A549 (cell line): ENCODE data around the gene GBX2. TPM values are rescaled to one million over a fixed set of nuclear protein-coding genes. Genes with fewer than 3 reads are reported as not detected.

Source experiments
- ATAC-seq, 2 experiments: fragments of 200-7000 bp in 1 of 2; fragments of >200 bp in 1 of 2; cut with Nextera tagmentation in 1 of 2; cut with Tn5 transposase in 1 of 2; 3 replicates each; pipeline versions ENCODE4 v1.8.0 to v1.9.1; 2018 to 2020; ENCODE audit warnings: mild to moderate bottlenecking in 1 of 2, moderate library complexity in 1 of 2
- CTCF ChIA-PET: fragments of 300-600 bp; sonication (Branson Sonifier 250); formaldehyde crosslinking; extraction: SDS; loops from one replicate; lab custom pipeline; 2021; ENCODE audit warnings: antibody characterized with exemption, inconsistent platforms; lab: Yijun Ruan, JAX
- POLR2A ChIA-PET: fragments of 350-600 bp; formaldehyde crosslinking; extraction: SDS; loops from one replicate; lab custom pipeline; 2021; ENCODE audit warnings: antibody characterized with exemption, inconsistent platforms; lab: Yijun Ruan, JAX
- DNase-seq, 2 experiments: peaks; one replicate each; pipeline versions ENCODE4 v3.0.0 to v3.0.0-alpha.2; 2011 to 2016; ENCODE audit warnings: low read depth in 1 of 2, low spot score in 1 of 2
- FAIRE-seq: peaks from 2 replicates; lab custom pipeline; 2011; peaks lifted over from hg19 to GRCh38; lab: Jason Lieb, UNC
- H3K27ac ChIP-seq, 2 experiments: fragments of >200 bp; sonication (Bioruptor Twin); formaldehyde crosslinking; 3 replicates each; pipeline ENCODE4 v1.5.1; 2016 to 2017
- H3K4me1 ChIP-seq: fragments of >200 bp; sonication (Bioruptor Twin); formaldehyde crosslinking; 3 replicates; pipeline ENCODE4 v1.6.1; 2016
- H3K4me2 ChIP-seq: fragments of >200 bp; sonication (Bioruptor Twin); formaldehyde crosslinking; 3 replicates; pipeline ENCODE4 v1.6.1; 2016
- H3K4me3 ChIP-seq: fragments of >200 bp; sonication (Bioruptor Twin); formaldehyde crosslinking; 3 replicates; pipeline ENCODE4 v1.5.1; 2016
- H3K9me3 ChIP-seq: fragments of >200 bp; sonication (Bioruptor Twin); formaldehyde crosslinking; 3 replicates; pipeline ENCODE4 v1.6.1; 2016
- BHLHE40 ChIP-seq: IDR thresholded peaks from 2 replicates; pipeline ENCODE4 v1.6.1; 2012; ENCODE audit warnings: low read depth, low read length, inconsistent platforms
- CBX2 ChIP-seq: fragments of 200-600 bp; sonication (generic); IDR thresholded peaks from 2 replicates; pipeline ENCODE4 v1.6.1; 2016; ENCODE audit warnings: low read depth, mild to moderate bottlenecking, borderline replicate concordance
- CBX8 ChIP-seq: fragments of 200-600 bp; sonication (generic); IDR thresholded peaks from 2 replicates; pipeline ENCODE4 v1.6.1; 2016
- CHD4 ChIP-seq: fragments of 200-600 bp; sonication (generic); IDR thresholded peaks from 2 replicates; pipeline ENCODE4 v1.6.1; 2016; ENCODE audit warnings: antibody characterized with exemption, mild to moderate bottlenecking, borderline replicate concordance
- E2F6 ChIP-seq: IDR thresholded peaks from 2 replicates; pipeline ENCODE4 v1.6.1; 2012; ENCODE audit warnings: low read depth, borderline replicate concordance
- EHF ChIP-seq: fragments of 250-450 bp; sonication (Bioruptor Pico); IDR thresholded peaks from 2 replicates; pipeline ENCODE4 v1.5.0; 2020; ENCODE audit warnings: mild to moderate bottlenecking
- EHMT2 ChIP-seq: fragments of 200-600 bp; sonication (generic); IDR thresholded peaks from 2 replicates; pipeline ENCODE4 v1.6.1; 2016; ENCODE audit warnings: antibody characterized with exemption, low read depth, mild to moderate bottlenecking, moderate library complexity
- ELK1 ChIP-seq: fragments of 150-350 bp; IDR thresholded peaks from 2 replicates; pipeline ENCODE4 v1.6.1; 2014; ENCODE audit warnings: low read depth, mild to moderate bottlenecking, low read length
- EP300 ChIP-seq, 2 experiments: fragments of >200 bp; sonication (Bioruptor Twin); formaldehyde crosslinking; IDR thresholded peaks; 2 replicates in 1 of 2; 3 replicates in 1 of 2; pipeline ENCODE4 v1.6.1; 2016 to 2017
- ESRRA ChIP-seq: fragments of 150-350 bp; IDR thresholded peaks from 2 replicates; pipeline ENCODE4 v1.6.1; 2014; ENCODE audit warnings: mild to moderate bottlenecking, low read length, borderline replicate concordance
- FOSB ChIP-seq: fragments of 250-450 bp; sonication (Bioruptor Pico); IDR thresholded peaks from 2 replicates; pipeline ENCODE4 v1.5.0; 2020; ENCODE audit warnings: mild to moderate bottlenecking, moderate library complexity
- FOXS1 ChIP-seq: fragments of 250-450 bp; sonication (Bioruptor Pico); IDR thresholded peaks from 2 replicates; pipeline ENCODE4 v1.5.0; 2020; ENCODE audit warnings: mild to moderate bottlenecking, moderate library complexity
- HDAC2 ChIP-seq: fragments of 200-600 bp; sonication (generic); IDR thresholded peaks from 2 replicates; pipeline ENCODE4 v1.6.1; 2016
- HOXB5 ChIP-seq: fragments of 250-450 bp; sonication (Bioruptor Pico); IDR thresholded peaks from 2 replicates; pipeline ENCODE4 v1.5.0; 2020; ENCODE audit warnings: mild to moderate bottlenecking, moderate library complexity
- JUN ChIP-seq, 2 experiments: fragments of >200 bp; sonication (Bioruptor Twin); formaldehyde crosslinking; IDR thresholded peaks; 2 replicates in 1 of 2; 3 replicates in 1 of 2; pipeline ENCODE4 v1.6.1; 2016 to 2017
- MAFK ChIP-seq: fragments of 450-650 bp; IDR thresholded peaks from 2 replicates; pipeline ENCODE4 v1.6.1; 2014; ENCODE audit not compliant: partially characterized antibody
- MAZ ChIP-seq: fragments of 150-350 bp; IDR thresholded peaks from 2 replicates; pipeline ENCODE4 v1.6.1; 2014; ENCODE audit warnings: antibody characterized with exemption, low read depth, low read length, borderline replicate concordance
- MYC ChIP-seq: IDR thresholded peaks from 2 replicates; pipeline ENCODE4 v1.6.1; 2012; ENCODE audit warnings: mild to moderate bottlenecking, inconsistent platforms, low read length, improper control_type of control experiment, borderline replicate concordance
- NPAS2 ChIP-seq: fragments of 250-450 bp; sonication (Bioruptor Pico); IDR thresholded peaks from 2 replicates; pipeline ENCODE4 v1.8.0; 2022; ENCODE audit warnings: mild to moderate bottlenecking, moderate library complexity, borderline replicate concordance
- PBX3 ChIP-seq: IDR thresholded peaks from 2 replicates; pipeline ENCODE4 v1.6.1; 2012
- PHF8 ChIP-seq: fragments of 200-600 bp; sonication (generic); IDR thresholded peaks from 2 replicates; pipeline ENCODE4 v1.6.1; 2016; ENCODE audit warnings: low read depth, mild to moderate bottlenecking, antibody characterized with exemption, moderate library complexity, borderline replicate concordance
- RCOR1 ChIP-seq: fragments of 150-350 bp; IDR thresholded peaks from 2 replicates; pipeline ENCODE4 v1.6.1; 2014; ENCODE audit warnings: antibody characterized with exemption, low read length, low read depth
- RFX5 ChIP-seq: fragments of 450-650 bp; IDR thresholded peaks from 2 replicates; pipeline ENCODE4 v1.7.1; 2014; ENCODE audit warnings: antibody characterized with exemption, mild to moderate bottlenecking, moderate library complexity
- SMC3 ChIP-seq: fragments of >200 bp; sonication (Bioruptor Twin); formaldehyde crosslinking; IDR thresholded peaks from 3 replicates; pipeline ENCODE4 v1.6.1; 2018; ENCODE audit warnings: inconsistent platforms
- SREBF2 ChIP-seq: fragments of 450-650 bp; IDR thresholded peaks from 2 replicates; pipeline ENCODE4 v1.6.1; 2014; ENCODE audit warnings: mild to moderate bottlenecking, moderate library complexity
- TFCP2L1 ChIP-seq: fragments of 250-450 bp; sonication (Bioruptor Pico); IDR thresholded peaks from 2 replicates; pipeline ENCODE4 v1.5.0; 2021; ENCODE audit warnings: mild to moderate bottlenecking
- TP53 ChIP-seq: fragments of 250-450 bp; sonication (Bioruptor Pico); IDR thresholded peaks from 2 replicates; pipeline ENCODE4 v1.5.0; 2021; ENCODE audit warnings: mild to moderate bottlenecking, moderate library complexity
- USF2 ChIP-seq: fragments of 450-650 bp; IDR thresholded peaks from 2 replicates; pipeline ENCODE4 v1.6.1; 2014; ENCODE audit warnings: antibody characterized with exemption
- ZFP36 ChIP-seq: fragments of 450-650 bp; IDR thresholded peaks from 2 replicates; pipeline ENCODE4 v1.6.1; 2014; ENCODE audit warnings: borderline replicate concordance; ENCODE audit not compliant: partially characterized antibody
- ZNF302 ChIP-seq: fragments of 250-450 bp; sonication (Bioruptor Pico); IDR thresholded peaks from 2 replicates; pipeline ENCODE4 v1.9.0; 2021; ENCODE audit warnings: inconsistent platforms, mild to moderate bottlenecking, moderate library complexity
- WGBS: methylation state at CpG from one replicate; pipeline ENCODE4 v1.1.6; 2017; ENCODE audit errors: missing lambda C conversion rate; 5-methylcytosine and 5-hydroxymethylcytosine counted together
- polyA plus RNA-seq, 4 experiments: library from polyadenylated mRNA; depleted of rRNA in 3 of 4; stranded (reverse); fragments of >200 nt; fragmentation: RNase III in 1 of 4; extraction: RNeasy Plus Mini Kit Qiagen cat#74134 plus additional on column Dnase treatment in 1 of 4; gene quantifications; 2 replicates in 3 of 4; 3 replicates in 1 of 4; pipeline ENCODE4 v1.2.3, GENCODE V29; 2011 to 2017

The GBX2 gene
- polyA plus RNA-seq, 2 of the 4 experiments (the other 2 are of a cell fraction): 1.2 to 1.9 TPM

- ATAC-seq (no peak), FAIRE-seq (no peak), DNase-seq (no peak)
- H3K4me2 ChIP-seq: no peak overlapping the region
- WGBS: 88% methylated on average over 10 of the region's 10 CpGs
- no peaks in the 10 kb centered on the region for H3K9me3 ChIP-seq
- TF ChIP-seq MAFK (no peak), EP300 (IDR thresholded peaks at IDR 0.05) (no peak), BHLHE40 (no peak), JUN (IDR thresholded peaks at IDR 0.05) (no peak)
- no peaks in the 10 kb centered on the region for H3K4me1 ChIP-seq
- no peak overlapping the region for H3K4me3 ChIP-seq
- no peak overlapping the region for H3K27ac ChIP-seq
- ChIA-PET CTCF (interaction anchor here (1.3 to 1.7 kb wide), 2 partner anchors 32 to 46 kb away, joined by 3 to 7 read pairs; no protein-coding TSS in a partner anchor), POLR2A (no interaction called here)
These were observed 37.0 kb downstream of the GBX2 start for GRCh38 chr2:236131073-236131692.

GRCh38 chr2:236130349-236130998, 37.7 kb downstream of the GBX2 start:
- ATAC-seq (no peak; a peak in 1 of 6 replicates), FAIRE-seq (no peak), DNase-seq (no peak)
- ChIA-PET CTCF (interaction anchor here (1.3 to 1.7 kb wide), 2 partner anchors 32 to 46 kb away, joined by 3 to 7 read pairs; no protein-coding TSS in a partner anchor), POLR2A (no interaction called here)
- H3K4me3 ChIP-seq: no peak overlapping the region
- H3K4me2 ChIP-seq: no peak overlapping the region
- no peak for TF ChIP-seq MAZ
- TF ChIP-seq EHMT2: no peak
- TF ChIP-seq EHF: no peak
- no peak for TF ChIP-seq SREBF2
- no peak for TF ChIP-seq PBX3
- no peak for TF ChIP-seq CBX2
- TF ChIP-seq HOXB5: no peak
- no peak for TF ChIP-seq ZFP36
- no peak for TF ChIP-seq BHLHE40
- TF ChIP-seq RFX5: no peak
- TF ChIP-seq MAFK: no peak
- no peak for TF ChIP-seq ESRRA
- TF ChIP-seq HDAC2: no peak
- no peak for TF ChIP-seq CBX8
- no peak for TF ChIP-seq TP53 (CRISPR knock-in tag)
- TF ChIP-seq NPAS2 (CRISPR knock-in tag): no peak
- TF ChIP-seq TFCP2L1: no peak
- no peak for TF ChIP-seq MYC
- no peak for TF ChIP-seq PHF8
- 89% methylated on average over 4 of the region's 6 CpGs for WGBS
- H3K9me3 ChIP-seq: no peaks in the 10 kb centered on the region
- H3K4me1 ChIP-seq: no peaks in the 10 kb centered on the region
- H3K27ac ChIP-seq: no peak overlapping the region

- Histone ChIP-seq H3K4me2 (no peak overlapping the region), H3K4me3 (no peak overlapping the region), H3K9me3 (no peaks in the 10 kb centered on the region), H3K27ac (no peak overlapping the region), H3K4me1 (no peaks in the 10 kb centered on the region)
- ATAC-seq: no peak
- FAIRE-seq: no peak
- CTCF ChIA-PET: interaction anchor here (1.3 to 1.7 kb wide), 2 partner anchors 33 to 47 kb away, joined by 3 to 7 read pairs; no protein-coding TSS in a partner anchor
- TF ChIP-seq RCOR1 (no peak), EP300 (IDR thresholded peaks at IDR 0.05) (no peak), E2F6 (no peak), ELK1 (no peak), FOXS1 (no peak), USF2 (no peak), CBX2 (no peak), ZFP36 (no peak), EHMT2 (no peak), ZNF302 (no peak), SMC3 (no peak), CHD4 (no peak), FOSB (CRISPR knock-in tag) (no peak), PBX3 (no peak), RFX5 (no peak)
- DNase-seq: no peak
- POLR2A ChIA-PET: no interaction called here
- WGBS: 92% methylated on average over 4 of the region's 4 CpGs
These were observed 38.3 kb downstream of the GBX2 start for GRCh38 chr2:236129935-236130334.
